CD14-positive monocyte (primary cell): ENCODE measurements around the gene PAX8. TPM values are rescaled to one million over a fixed set of nuclear protein-coding genes. Genes with fewer than 3 reads are reported as not detected.
A peak's percentile ranks its signal among the peaks of the same experiment; 100 is the strongest.

Experiments
- DNase-seq, 3 donors: peaks; one replicate each; pipeline ENCODE4 v3.0.0-alpha.2; 2011 to 2022
- H2AFZ ChIP-seq: 2 replicates; pipeline ENCODE4 v1.6.0; 2012; ENCODE audit warnings: mild to moderate bottlenecking, low read depth, low read length, inconsistent platforms; ENCODE audit not compliant: insufficient read depth, poor library complexity, severe bottlenecking
- H3K27ac ChIP-seq, 2 donors: 1 replicate in 1 of 2; 2 replicates in 1 of 2; pipeline ENCODE4 v1.5.1; 2012 to 2013; ENCODE audit warnings: low read length in 2 of 2, control low read depth in 1 of 2, inconsistent platforms in 1 of 2, low read depth in 1 of 2, mild to moderate bottlenecking in 1 of 2
- H3K27me3 ChIP-seq, 2 donors: one replicate each; pipeline versions ENCODE4 v1.6.0 to v1.6.1; 2011 to 2013; ENCODE audit warnings: low read length in 2 of 2; ENCODE audit not compliant: control insufficient read depth in 2 of 2, insufficient read depth in 2 of 2
- H3K36me3 ChIP-seq, 2 donors: replicated peaks in 1 of 2; 1 replicate in 1 of 2; 2 replicates in 1 of 2; pipeline versions ENCODE4 v1.5.1 to v1.6.1; 2012 to 2013; ENCODE audit warnings: low read length in 2 of 2, control low read depth in 1 of 2, inconsistent platforms in 1 of 2, mild to moderate bottlenecking in 1 of 2; ENCODE audit not compliant: insufficient read depth in 2 of 2, control insufficient read depth in 1 of 2
- H3K4me1 ChIP-seq, 2 donors: 1 replicate in 1 of 2; 2 replicates in 1 of 2; pipeline versions ENCODE4 v1.5.1 to v1.6.1; 2012 to 2013; ENCODE audit warnings: low read length in 2 of 2, control low read depth in 1 of 2, inconsistent platforms in 1 of 2, mild to moderate bottlenecking in 1 of 2, moderate library complexity in 1 of 2; ENCODE audit not compliant: insufficient read depth in 2 of 2, control insufficient read depth in 1 of 2
- H3K4me2 ChIP-seq: replicated peaks from 2 replicates; pipeline ENCODE3; 2012; ENCODE audit warnings: low read length, moderate library complexity, mild to moderate bottlenecking; ENCODE audit not compliant: poor library complexity, severe bottlenecking; ENCODE audit errors: extremely low read depth
- H3K4me3 ChIP-seq, 3 experiments: fragments of 200-600 bp in 1 of 3; sonication (generic) in 1 of 3; replicated peaks in 1 of 3; 1 replicate in 2 of 3; 2 replicates in 1 of 3; pipeline ENCODE4 v1.5.1; 2011 to 2013; ENCODE audit warnings: low read length in 3 of 3, mild to moderate bottlenecking in 3 of 3, control low read depth in 2 of 3, low read depth in 2 of 3, inconsistent platforms in 1 of 3, moderate library complexity in 1 of 3
- H3K79me2 ChIP-seq: 2 replicates; pipeline ENCODE4 v1.6.0; 2012; ENCODE audit warnings: mild to moderate bottlenecking, control low read depth, inconsistent platforms, low read length, moderate library complexity; ENCODE audit not compliant: insufficient read depth
- H3K9ac ChIP-seq: 2 replicates; pipeline ENCODE4 v1.6.0; 2017; ENCODE audit warnings: low read length, mild to moderate bottlenecking; ENCODE audit not compliant: insufficient read depth, poor library complexity, severe bottlenecking
- H3K9me3 ChIP-seq, 2 donors: replicated peaks in 1 of 2; 1 replicate in 1 of 2; 2 replicates in 1 of 2; pipeline versions ENCODE4 v1.5.1 to v1.6.1; 2012 to 2013; ENCODE audit warnings: low read length in 2 of 2, control low read depth in 1 of 2; ENCODE audit not compliant: control insufficient read depth in 1 of 2, insufficient read depth in 1 of 2
- H4K20me1 ChIP-seq: 2 replicates; pipeline ENCODE4 v1.6.0; 2012; ENCODE audit warnings: mild to moderate bottlenecking, low read length, control low read depth, moderate library complexity; ENCODE audit not compliant: insufficient read depth
- H3K27ac Mint-ChIP-seq, 7 donors: one replicate each; pipeline ENCODE4 v1.8.0; 2020; ENCODE audit warnings: mild to moderate bottlenecking in 7 of 7, mixed read lengths in 7 of 7, moderate library complexity in 6 of 7, inconsistent platforms in 2 of 7
- H3K27me3 Mint-ChIP-seq, 3 donors: one replicate each; pipeline ENCODE4 v1.8.0; 2021 to 2022; ENCODE audit warnings: low read depth in 3 of 3, mild to moderate bottlenecking in 3 of 3, mixed read lengths in 3 of 3, moderate library complexity in 3 of 3, inconsistent platforms in 1 of 3
- H3K36me3 Mint-ChIP-seq, 2 donors: one replicate each; pipeline ENCODE4 v1.8.0; 2020; ENCODE audit warnings: mixed read lengths in 2 of 2, inconsistent platforms in 1 of 2, mild to moderate bottlenecking in 1 of 2
- H3K4me1 Mint-ChIP-seq: one replicate; pipeline ENCODE4 v1.8.0; 2020; ENCODE audit warnings: mild to moderate bottlenecking, mixed read lengths
- H3K4me3 Mint-ChIP-seq, 2 donors: one replicate each; pipeline ENCODE4 v1.8.0; 2020; ENCODE audit warnings: mild to moderate bottlenecking in 2 of 2, mixed read lengths in 2 of 2, moderate library complexity in 1 of 2
- H3K9me3 Mint-ChIP-seq, 7 donors: one replicate each; pipeline ENCODE4 v1.8.0; 2020 to 2022; ENCODE audit warnings: mixed read lengths in 7 of 7, mild to moderate bottlenecking in 6 of 7, moderate library complexity in 6 of 7, inconsistent platforms in 2 of 7
- CTCF ChIP-seq: fragments of 200-600 bp; IDR thresholded peaks from one replicate; pipeline ENCODE4 v1.8.0; 2022; ENCODE audit warnings: antibody characterized with exemption, mild to moderate bottlenecking
- WGBS: methylation state at CpG from one replicate; pipeline ENCODE4 v1.1.5; 2013; ENCODE audit warnings: missing lambda C conversion rate; ENCODE audit not compliant: insufficient coverage; 5-methylcytosine and 5-hydroxymethylcytosine counted together
- intact Hi-C, 2 donors: fragments of 100-400 bp; cut with micrococcal nuclease; formaldehyde crosslinking; loops; one replicate each; pipeline versions ENCODE4 v1.15.0 to v1.15.1; 2023
- polyA plus RNA-seq, 3 donors: library from polyadenylated mRNA; depleted of rRNA in 1 of 3; unstranded in 2 of 3; stranded (reverse) in 1 of 3; fragments of 300-500 nt in 2 of 3; fragments of >200 nt in 1 of 3; fragmentation: Illumina TruSeq in 2 of 3; gene quantifications; 1 replicate in 2 of 3; 2 replicates in 1 of 3; pipeline ENCODE4 v1.2.3, GENCODE V29; 2012 to 2021

Gene PAX8
- polyA plus RNA-seq, 3 donors = 0.26 to 0.47 (median 0.36) TPM

- Mint-ChIP-seq H3K27me3 (peaks cover 26 to 32% (median 29%) of the 10 kb centered on the region in 3 donors), H3K9me3 (peaks cover 0 to 4% (median 0%) of the 10 kb centered on the region in 7 donors), H3K4me1 (peaks cover 37% of the 10 kb centered on the region), H3K36me3 (peaks cover 0 to 7% of the 10 kb centered on the region in 2 donors), H3K4me3 (no peak overlapping the region), H3K27ac (peak overlapping the region in 2 of 7 donors; percentile 73 to 85)
- DNase-seq = peak; percentile 63 to 75 (median 75)
- Histone ChIP-seq H3K9me3 (peaks cover 0 to 11% of the 10 kb centered on the region in 2 donors), H3K4me2 (peak overlapping the region; percentile 5), H3K27ac (no peak overlapping the region), H3K4me1 (peaks cover 20 to 32% of the 10 kb centered on the region in 2 donors), H4K20me1 (no peaks in the 10 kb centered on the region), H3K36me3 (no peaks in the 10 kb centered on the region), H3K27me3 (peaks cover 12 to 17% of the 10 kb centered on the region in 2 donors), H3K79me2 (no peaks in the 10 kb centered on the region), H2AFZ (peak overlapping the region; percentile 69), H3K4me3 (peak overlapping the region in 1 of 3 experiments; percentile 0), H3K9ac (no peak overlapping the region)
- peak; percentile 58 for TF ChIP-seq CTCF
- intact Hi-C loops = no loop called here
- WGBS = 11% methylated on average over 6 of the region's 12 CpGs
Measured at GRCh38 chr2:113282747-113283533, 4.2 kb upstream of the PAX8 start.

GRCh38 chr2:113281910-113282746 lies 3.4 kb upstream of the PAX8 start:
- TF ChIP-seq CTCF = no peak

More at GRCh38 chr2:113281910-113282746, 3.4 kb upstream of the PAX8 start:
- Mint-ChIP-seq H3K4me3 (peak overlapping the region in 1 of 2 donors; percentile 60), H3K27me3 (peaks cover 32 to 35% (median 34%) of the 10 kb centered on the region in 3 donors), H3K36me3 (peaks cover 0 to 7% of the 10 kb centered on the region in 2 donors), H3K4me1 (peaks cover 44% of the 10 kb centered on the region), H3K9me3 (peaks cover 0 to 8% (median 2%) of the 10 kb centered on the region in 7 donors), H3K27ac (no peak overlapping the region)
- DNase-seq = no peak
- H3K9ac ChIP-seq = no peak overlapping the region
- H3K36me3 ChIP-seq = no peaks in the 10 kb centered on the region
- H2AFZ ChIP-seq = no peak overlapping the region
- WGBS = 76% methylated on average over 4 of the region's 12 CpGs
- no peak overlapping the region for H3K4me3 ChIP-seq
- intact Hi-C loops = no loop called here
- H3K4me1 ChIP-seq = peaks cover 28 to 40% of the 10 kb centered on the region in 2 donors
- H3K4me2 ChIP-seq = no peak overlapping the region
- no peaks in the 10 kb centered on the region for H4K20me1 ChIP-seq
- peaks cover 20 to 26% of the 10 kb centered on the region in 2 donors for H3K27me3 ChIP-seq
- H3K27ac ChIP-seq = no peak overlapping the region
- H3K9me3 ChIP-seq = peaks cover 0 to 17% of the 10 kb centered on the region in 2 donors
- H3K79me2 ChIP-seq = no peaks in the 10 kb centered on the region
